ENCODE measurements around the gene SH3BP5L. TPM values are rescaled to one million over a fixed set of nuclear protein-coding genes. Genes with fewer than 3 reads are reported as not detected.
A peak's percentile ranks its signal among the peaks of the same experiment; 100 is the strongest.

SH3BP5L gene
- total and polyA plus RNA-seq, 2 donors (not counting 1 experiment from before 2014, with no cell fraction given), result 19.2 to 36.5 TPM

- DNase-seq, result no peak
- Histone ChIP-seq H3K4me1 (ENCODE audit: control insufficient read depth in 2 of 2, insufficient read depth in 2 of 2, low read length in 2 of 2) (peaks cover 65 to 70% of the 10 kb centered on the region in 2 donors), H3K36me3 (replicated peaks in 1 of 2; ENCODE audit: control extremely low read depth in 1 of 2, control insufficient read depth in 1 of 2, extremely low read depth in 1 of 2, insufficient read depth in 2 of 2, low read length in 1 of 2) (peaks cover 0 to 42% of the 10 kb centered on the region in 2 experiments), H3K4me2 (replicated peaks; ENCODE audit: low read depth, low read length, poor library complexity, severe bottlenecking) (peak overlapping the region; percentile 88), H2AFZ (ENCODE audit: insufficient read depth, low read depth, low read length, poor library complexity, severe bottlenecking) (no peak overlapping the region), H3K9ac (ENCODE audit: low read length) (no peak overlapping the region), H3K9me3 (ENCODE audit: control extremely low read depth in 1 of 3, control insufficient read depth in 2 of 3, insufficient read depth in 1 of 3, low read length in 2 of 3) (no peaks in the 10 kb centered on the region), H3K4me3 (ENCODE audit: control extremely low read depth in 1 of 5, extremely low read depth in 1 of 5, insufficient read depth in 1 of 5, low read depth in 2 of 5, low read length in 4 of 5) (no peak overlapping the region), H3K27me3 (replicated peaks in 1 of 4; ENCODE audit: control extremely low read depth in 1 of 4, control insufficient read depth in 3 of 4, insufficient read depth in 4 of 4, low read length in 3 of 4) (no peaks in the 10 kb centered on the region), H3K27ac (ENCODE audit: low read length in 2 of 2) (peak overlapping the region in 1 of 2 donors; percentile 98), H3K79me2 (ENCODE audit: control insufficient read depth, insufficient read depth, low read length) (peaks cover 63% of the 10 kb centered on the region), H4K20me1 (ENCODE audit: control insufficient read depth, insufficient read depth, low read length, poor library complexity, severe bottlenecking) (peaks cover 25% of the 10 kb centered on the region)
- POLR2A ChIA-PET, result interaction anchor here (1.4 kb wide), 1 partner anchor 20 kb away, joined by 3 read pairs; no protein-coding TSS in a partner anchor
- CTCF ChIA-PET, result interaction anchor here (0.9 to 4.8 kb wide), 3 partner anchors 14 to 35 kb away, joined by 4 to 43 read pairs (median 36); partner anchors contain the start of genes ZNF672 and ZNF692
- Mint-ChIP-seq H3K27ac (peak overlapping the region; percentile 96), H3K4me1 (peaks cover 71% of the 10 kb centered on the region), H3K4me3 (peak overlapping the region; percentile 95), H3K9me3 (ENCODE audit: insufficient read depth) (no peaks in the 10 kb centered on the region), H3K27me3 (no peaks in the 10 kb centered on the region)
- no CpG with 5 or more reads among the region's 1 CpG for WGBS (ENCODE audit: insufficient coverage)
- TF ChIP-seq EZH2 (IDR thresholded peaks at IDR 0.05; ENCODE audit: borderline replicate concordance, insufficient read depth, low read depth, low read length, poor library complexity, severe bottlenecking) (no peak), CTCF (IDR thresholded peaks at IDR 0.05) (no peak)
- intact Hi-C loops (cut with micrococcal nuclease), result no loop called here
- ATAC-seq (ENCODE audit: low read depth), result no peak
Observed at GRCh38 chr1:248824301-248824700, 1.4 kb downstream of the SH3BP5L start.

- H3K27ac Mint-ChIP-seq, result no peak overlapping the region
- 90% methylated on average over 2 of the region's 2 CpGs for WGBS (ENCODE audit: insufficient coverage)
- no peak for DNase-seq
- H2AFZ ChIP-seq (ENCODE audit: insufficient read depth, low read depth, low read length, poor library complexity, severe bottlenecking), result no peak overlapping the region
- CTCF ChIA-PET, result interaction anchor here (1.3 to 1.4 kb wide), 2 partner anchors 18 to 35 kb away, joined by 4 to 5 read pairs; partner anchors contain the start of gene ZNF692
- intact Hi-C loops (cut with micrococcal nuclease), result no loop called here
- H3K4me1 ChIP-seq (ENCODE audit: control insufficient read depth in 2 of 2, insufficient read depth in 2 of 2, low read length in 2 of 2), result peaks cover 72 to 77% of the 10 kb centered on the region in 2 donors
- H3K9me3 Mint-ChIP-seq (ENCODE audit: insufficient read depth), result no peaks in the 10 kb centered on the region
- H3K4me2 ChIP-seq (replicated peaks; ENCODE audit: low read depth, low read length, poor library complexity, severe bottlenecking), result peak overlapping the region; percentile 88
- H3K4me3 Mint-ChIP-seq, result peak overlapping the region; percentile 95
- no peak overlapping the region for H3K4me3 ChIP-seq (ENCODE audit: control extremely low read depth in 1 of 5, extremely low read depth in 1 of 5, insufficient read depth in 1 of 5, low read depth in 2 of 5, low read length in 4 of 5)
- H3K27me3 Mint-ChIP-seq, result no peaks in the 10 kb centered on the region
- no peak for TF ChIP-seq EZH2 (IDR thresholded peaks at IDR 0.05; ENCODE audit: borderline replicate concordance, insufficient read depth, low read depth, low read length, poor library complexity, severe bottlenecking)
- no peak for TF ChIP-seq CTCF (IDR thresholded peaks at IDR 0.05)
- peaks cover 26% of the 10 kb centered on the region for H4K20me1 ChIP-seq (ENCODE audit: control insufficient read depth, insufficient read depth, low read length, poor library complexity, severe bottlenecking)
- H3K4me1 Mint-ChIP-seq, result peaks cover 78% of the 10 kb centered on the region
- H3K27ac ChIP-seq (ENCODE audit: low read length in 2 of 2), result no peak overlapping the region
- POLR2A ChIA-PET, result interaction anchor here (1.2 kb wide), 1 partner anchor 19 kb away, joined by 3 read pairs; no protein-coding TSS in a partner anchor
- no peaks in the 10 kb centered on the region for H3K27me3 ChIP-seq (replicated peaks in 1 of 4; ENCODE audit: control extremely low read depth in 1 of 4, control insufficient read depth in 3 of 4, insufficient read depth in 4 of 4, low read length in 3 of 4)
- ATAC-seq (ENCODE audit: low read depth), result no peak
- peaks cover 0 to 44% of the 10 kb centered on the region in 2 experiments for H3K36me3 ChIP-seq (replicated peaks in 1 of 2; ENCODE audit: control extremely low read depth in 1 of 2, control insufficient read depth in 1 of 2, extremely low read depth in 1 of 2, insufficient read depth in 2 of 2, low read length in 1 of 2)
- H3K9ac ChIP-seq (ENCODE audit: low read length), result no peak overlapping the region
- H3K9me3 ChIP-seq (ENCODE audit: control extremely low read depth in 1 of 3, control insufficient read depth in 2 of 3, insufficient read depth in 1 of 3, low read length in 2 of 3), result no peaks in the 10 kb centered on the region
- H3K79me2 ChIP-seq (ENCODE audit: control insufficient read depth, insufficient read depth, low read length), result peaks cover 71% of the 10 kb centered on the region
Observed at GRCh38 chr1:248823517-248824001, 2.2 kb downstream of the SH3BP5L start.

All from B cell (primary cell).